Measurements from ENCODE around the gene TEX14.
A peak's percentile ranks its signal among the peaks of the same experiment; 100 is the strongest.

The TEX14 gene

GRCh38 chr17:58648236-58648635 lies 43.6 kb downstream of the TEX14 start:
- no peak for DNase-seq
- in situ Hi-C loops (cut with HindIII; ENCODE audit: low pct_ligation_motif_present, low sequenced_read_pairs), result no loop called here
- Histone ChIP-seq H3K36me3 (replicated peaks) (no peaks in the 10 kb centered on the region), H3K4me3 (ENCODE audit: low read depth, low read length) (no peak overlapping the region), H3K27me3 (replicated peaks) (no peaks in the 10 kb centered on the region), H3K27ac (no peak overlapping the region)
- TF ChIP-seq CTCF (IDR thresholded peaks at IDR 0.05; ENCODE audit: low read depth, low read length, missing control alignments), result no peak

GRCh38 chr17:58643147-58643546 lies 48.7 kb downstream of the TEX14 start:
- in situ Hi-C loops (cut with HindIII; ENCODE audit: low pct_ligation_motif_present, low sequenced_read_pairs), result no loop called here
- Histone ChIP-seq H3K27me3 (replicated peaks) (no peaks in the 10 kb centered on the region), H3K4me3 (ENCODE audit: low read depth, low read length) (no peak overlapping the region), H3K27ac (peak overlapping the region; percentile 8), H3K36me3 (replicated peaks) (no peaks in the 10 kb centered on the region)
- no peak for TF ChIP-seq CTCF (IDR thresholded peaks at IDR 0.05; ENCODE audit: low read depth, low read length, missing control alignments)
- DNase-seq, result peak; percentile 71

- Histone ChIP-seq H3K36me3 (replicated peaks) (no peaks in the 10 kb centered on the region), H3K27ac (no peak overlapping the region), H3K27me3 (replicated peaks) (no peaks in the 10 kb centered on the region), H3K4me3 (ENCODE audit: low read depth, low read length) (no peak overlapping the region)
- in situ Hi-C loops (cut with HindIII; ENCODE audit: low pct_ligation_motif_present, low sequenced_read_pairs), result no loop called here
- no peak for TF ChIP-seq CTCF (IDR thresholded peaks at IDR 0.05; ENCODE audit: low read depth, low read length, missing control alignments)
- no peak for DNase-seq
Observed at GRCh38 chr17:58641887-58642311, 49.9 kb downstream of the TEX14 start.

GRCh38 chr17:58640202-58640601 lies 51.6 kb downstream of the TEX14 start:
- no peak for DNase-seq
- in situ Hi-C loops (cut with HindIII; ENCODE audit: low pct_ligation_motif_present, low sequenced_read_pairs), result no loop called here
- no peak overlapping the region for H3K27ac ChIP-seq
- no peak for TF ChIP-seq CTCF (IDR thresholded peaks at IDR 0.05; ENCODE audit: low read depth, low read length, missing control alignments)
- no peaks in the 10 kb centered on the region for H3K36me3 ChIP-seq (replicated peaks)
- no peaks in the 10 kb centered on the region for H3K27me3 ChIP-seq (replicated peaks)
- H3K4me3 ChIP-seq (ENCODE audit: low read depth, low read length), result no peak overlapping the region

- Histone ChIP-seq H3K27ac (no peak overlapping the region), H3K4me3 (ENCODE audit: low read depth, low read length) (no peak overlapping the region), H3K27me3 (replicated peaks) (no peaks in the 10 kb centered on the region), H3K36me3 (replicated peaks) (no peaks in the 10 kb centered on the region)
- no peak for DNase-seq
- in situ Hi-C loops (cut with HindIII; ENCODE audit: low pct_ligation_motif_present, low sequenced_read_pairs), result no loop called here
- TF ChIP-seq CTCF (IDR thresholded peaks at IDR 0.05; ENCODE audit: low read depth, low read length, missing control alignments), result no peak
Observed at GRCh38 chr17:58639681-58640080, 52.2 kb downstream of the TEX14 start.

GRCh38 chr17:58637011-58637570 lies 54.8 kb downstream of the TEX14 start:
- Histone ChIP-seq H3K27ac (no peak overlapping the region), H3K4me3 (ENCODE audit: low read depth, low read length) (no peak overlapping the region), H3K36me3 (replicated peaks) (no peaks in the 10 kb centered on the region), H3K27me3 (replicated peaks) (no peaks in the 10 kb centered on the region)
- in situ Hi-C loops (cut with HindIII; ENCODE audit: low pct_ligation_motif_present, low sequenced_read_pairs), result no loop called here
- no peak for DNase-seq
- TF ChIP-seq CTCF (IDR thresholded peaks at IDR 0.05; ENCODE audit: low read depth, low read length, missing control alignments), result no peak

All from brain microvascular endothelial cell (primary cell).